ENCODE data around the gene REELD1. TPM values are rescaled to one million over a fixed set of nuclear protein-coding genes. Genes with fewer than 3 reads are reported as not detected.

The REELD1 gene
- total RNA-seq, result not detected

GRCh38 chr4:146214238-146214637 is at the start of gene REELD1:
TSS of gene REELD1 (plus strand) at chr4:146214538. CDS start at chr4:146216953, 2,415 bp downstream.

GRCh38 chr4:146175541-146176453 is 38.5 kb upstream of the REELD1 start, which contains the start of gene LSM6:
TSS of gene LSM6 (plus strand) at chr4:146175718. CDS start at chr4:146182922, 7,204 bp downstream.

Other genes with a start within 250 kb of the REELD1 start
- 40.5 TPM for gene LSM6, start 38.8 kb upstream of the REELD1 start, total RNA-seq